ENCODE results near the gene PRXL2B.
A peak's percentile ranks its signal among the peaks of the same experiment; 100 is the strongest.

The PRXL2B gene

DNA sequence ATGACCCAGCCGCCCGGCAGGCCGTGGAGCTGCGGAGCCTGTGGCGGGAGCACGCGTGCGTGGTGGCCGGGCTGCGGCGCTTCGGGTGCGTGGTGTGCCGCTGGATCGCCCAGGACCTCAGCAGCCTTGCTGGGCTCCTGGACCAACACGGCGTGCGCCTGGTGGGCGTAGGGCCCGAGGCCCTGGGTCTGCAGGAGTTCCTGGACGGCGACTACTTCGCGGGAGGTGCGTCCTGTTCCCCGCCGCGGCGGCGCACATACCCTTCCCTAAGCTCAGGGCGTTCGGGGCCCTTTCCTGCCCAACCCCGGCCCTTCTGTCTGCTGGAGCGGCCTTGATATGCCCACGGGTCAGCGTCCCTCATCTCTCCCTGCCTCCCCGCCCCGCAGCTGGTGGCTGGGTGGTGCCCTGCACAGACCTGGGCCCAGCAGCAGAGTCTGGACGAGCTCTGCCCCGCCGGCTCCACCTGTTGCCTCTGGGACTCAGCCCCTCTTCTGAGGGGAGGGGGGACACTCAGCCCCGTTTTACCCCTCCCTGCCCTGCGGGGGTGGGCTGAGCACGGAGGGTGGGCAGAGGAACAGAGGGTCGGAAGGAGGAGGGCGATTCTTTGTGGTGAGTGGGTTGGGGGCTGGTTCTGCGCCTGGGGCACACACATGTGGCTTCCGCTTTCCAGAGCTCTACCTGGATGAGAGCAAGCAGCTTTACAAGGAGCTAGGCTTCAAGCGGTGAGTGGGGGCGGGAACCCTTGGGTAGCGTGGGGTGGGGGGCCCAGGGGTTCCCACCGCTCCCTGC is 688 bp downstream of the PRXL2B start:
- DNase-seq, result peak in 1 of 4 experiments; percentile 32

DNA sequence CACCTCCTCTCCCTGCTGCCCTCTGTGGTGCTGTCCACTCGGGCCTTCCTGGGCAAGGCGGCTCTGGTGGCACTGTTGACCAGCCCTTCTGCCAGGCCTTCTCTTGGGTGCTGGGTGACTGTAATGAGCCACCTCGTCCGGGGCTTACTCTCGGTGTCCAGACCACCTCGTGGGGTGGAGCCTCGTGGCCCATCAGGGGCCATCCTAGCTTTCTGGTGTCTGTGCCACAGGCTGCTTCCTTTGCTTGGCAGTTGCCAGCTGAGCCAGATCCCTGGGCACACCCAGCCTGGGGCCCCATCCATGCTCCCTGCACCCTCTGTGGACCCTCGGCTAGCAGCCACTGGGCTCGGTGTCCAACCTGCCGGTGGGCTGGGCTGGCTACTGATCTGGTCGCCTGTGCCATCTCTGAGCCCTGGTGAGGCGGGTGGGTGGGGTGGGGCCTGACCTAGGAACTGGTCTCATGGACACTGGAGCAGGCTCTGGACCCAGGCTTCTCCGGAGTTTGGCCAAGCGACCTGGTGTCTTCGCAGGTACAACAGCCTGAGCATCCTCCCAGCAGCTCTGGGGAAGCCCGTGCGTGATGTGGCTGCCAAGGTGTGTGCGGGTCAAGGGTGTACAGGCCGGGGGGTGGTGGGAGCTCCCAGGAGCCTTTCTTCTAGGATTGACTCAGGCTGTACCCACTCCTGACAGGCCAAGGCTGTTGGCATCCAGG is 1.4 kb downstream of the PRXL2B start:
- no peak for DNase-seq

DNA sequence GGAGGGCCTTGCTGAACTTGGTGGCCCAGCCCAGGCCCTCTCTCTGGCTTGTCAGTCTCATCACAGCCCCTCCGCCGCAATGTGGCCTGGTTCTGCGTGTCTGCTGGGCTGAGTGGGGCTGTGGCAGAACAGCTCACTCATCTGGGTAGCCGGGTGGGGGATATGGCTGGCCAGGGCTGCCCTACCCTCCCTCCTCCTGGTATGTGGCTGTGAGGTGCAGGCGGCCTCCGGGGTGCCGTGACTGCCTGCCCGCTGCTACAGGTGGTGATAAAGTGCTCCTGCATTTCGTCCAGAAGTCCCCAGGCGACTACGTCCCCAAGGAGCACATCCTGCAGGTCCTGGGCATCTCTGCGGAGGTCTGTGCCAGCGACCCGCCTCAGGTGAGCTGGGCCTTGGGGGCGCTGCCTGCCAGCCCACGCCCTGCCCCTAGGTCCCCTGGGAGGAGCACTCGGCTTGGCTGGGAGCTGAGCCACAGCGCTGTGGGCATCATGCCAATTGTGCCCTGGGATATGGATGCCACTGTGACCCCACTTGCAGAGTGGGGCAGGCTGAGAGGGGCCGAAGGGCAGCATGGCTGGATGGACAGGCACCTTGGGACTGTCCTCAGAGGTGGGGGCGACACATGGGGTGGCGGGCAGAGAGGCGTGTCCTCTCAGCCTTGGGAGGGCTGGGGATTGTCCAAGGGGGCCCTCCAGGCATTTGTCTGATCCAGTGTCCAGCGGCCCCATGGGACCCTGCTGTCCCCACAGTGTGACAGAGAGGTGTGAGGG is 2.3 kb downstream of the PRXL2B start:
- no peak for DNase-seq

DNA sequence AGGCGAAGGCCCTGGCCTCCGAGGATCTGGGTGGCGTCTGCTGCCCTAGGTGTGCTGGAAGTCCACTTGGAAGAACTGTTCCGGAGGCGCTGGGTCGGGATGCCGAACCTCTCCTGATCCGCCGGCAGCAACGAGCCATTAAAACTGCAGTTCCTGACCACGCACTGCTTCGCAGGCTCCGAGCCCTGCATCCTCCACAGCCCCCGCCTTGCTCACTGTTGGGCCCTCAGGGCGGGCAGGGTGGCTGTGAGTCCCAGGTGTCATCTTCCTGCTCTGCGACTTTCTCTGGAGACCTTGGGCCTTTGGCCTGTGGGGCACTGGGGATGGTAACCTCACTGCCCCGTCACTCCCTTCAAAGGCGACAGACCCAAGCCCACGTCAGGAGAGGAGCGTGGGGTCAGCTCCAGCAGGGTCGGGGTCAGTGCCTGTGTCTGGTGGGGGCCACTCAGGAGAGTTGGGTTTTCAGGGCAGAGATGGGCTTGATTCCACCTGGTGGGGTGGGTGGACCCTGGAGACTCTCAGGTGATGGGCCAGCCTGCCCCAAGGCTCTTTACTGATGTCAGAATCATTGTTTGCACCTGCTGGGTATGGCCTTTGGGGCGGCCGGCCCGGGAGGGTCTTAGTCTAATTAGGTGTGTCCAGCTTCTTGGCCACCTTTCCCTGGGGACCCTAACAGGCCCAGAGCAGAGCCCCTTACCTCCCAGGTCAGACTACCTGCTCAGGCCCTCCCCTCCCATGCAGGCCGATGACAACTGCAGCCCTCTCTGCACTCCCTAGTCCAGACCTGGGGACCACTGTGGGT is 3.1 kb downstream of the PRXL2B start:
- DNase-seq, result no peak

DNA sequence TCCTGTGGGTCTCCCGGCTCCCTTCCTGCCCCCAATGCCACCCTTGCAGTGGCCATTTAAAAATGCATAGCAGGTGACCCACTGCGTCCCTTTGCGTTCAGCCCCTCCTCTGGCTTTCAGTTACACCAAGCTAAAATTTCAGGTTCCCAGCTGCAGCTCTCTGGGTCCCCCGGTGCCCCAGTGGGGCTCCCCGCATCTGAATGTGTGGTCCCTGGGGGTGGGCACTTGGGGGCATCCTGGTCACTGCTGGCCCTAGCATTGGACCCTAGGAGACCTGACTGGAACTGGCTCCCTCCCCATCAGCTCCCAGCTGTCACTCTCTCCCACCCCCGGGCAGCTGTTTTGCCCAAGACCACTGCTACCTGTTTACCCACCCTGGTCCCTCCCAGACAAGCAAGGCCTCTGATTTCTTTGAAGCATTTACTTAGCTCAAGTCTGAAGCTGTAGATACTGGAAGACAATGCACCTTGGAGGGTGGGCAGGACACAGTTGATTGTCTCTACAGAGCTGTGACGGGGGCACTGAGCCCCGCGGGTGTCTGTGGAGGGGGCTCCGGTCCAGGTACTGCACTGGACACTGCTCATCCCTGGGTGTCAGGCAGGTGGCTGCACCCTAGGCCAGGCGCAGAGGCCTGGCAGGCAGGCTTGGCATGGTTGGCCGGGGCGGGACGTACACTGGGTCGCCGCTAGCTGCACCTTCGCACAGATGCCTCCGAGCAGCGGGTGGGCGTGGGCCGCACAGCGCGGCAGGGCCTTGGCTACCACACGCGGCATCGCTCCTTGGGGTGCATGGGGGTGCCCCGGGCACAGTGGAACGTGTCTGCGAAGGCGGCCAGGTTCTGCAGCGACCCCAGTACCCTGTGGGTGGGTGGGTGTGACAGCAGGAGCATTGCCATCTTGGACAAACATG is 3.9 kb downstream of the PRXL2B start:
- no peak for DNase-seq

DNA sequence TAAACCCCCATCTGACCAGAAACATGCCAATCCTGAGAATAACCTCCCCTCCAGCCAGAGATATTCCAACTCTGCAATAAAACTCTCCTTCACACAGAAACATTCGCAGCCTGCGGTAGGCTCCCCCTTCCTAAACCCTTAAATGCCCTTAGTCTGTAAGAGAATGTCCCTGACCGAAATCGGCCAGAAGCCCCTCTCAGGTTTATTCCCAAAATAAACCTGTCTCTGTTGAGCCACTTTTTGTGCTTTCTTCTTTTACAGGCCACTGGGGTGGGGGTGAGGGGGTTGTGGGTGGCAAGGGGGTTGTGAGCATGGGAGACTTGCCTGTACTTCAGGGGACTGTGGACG is 4.6 kb downstream of the PRXL2B start:
- no peak for DNase-seq

DNA sequence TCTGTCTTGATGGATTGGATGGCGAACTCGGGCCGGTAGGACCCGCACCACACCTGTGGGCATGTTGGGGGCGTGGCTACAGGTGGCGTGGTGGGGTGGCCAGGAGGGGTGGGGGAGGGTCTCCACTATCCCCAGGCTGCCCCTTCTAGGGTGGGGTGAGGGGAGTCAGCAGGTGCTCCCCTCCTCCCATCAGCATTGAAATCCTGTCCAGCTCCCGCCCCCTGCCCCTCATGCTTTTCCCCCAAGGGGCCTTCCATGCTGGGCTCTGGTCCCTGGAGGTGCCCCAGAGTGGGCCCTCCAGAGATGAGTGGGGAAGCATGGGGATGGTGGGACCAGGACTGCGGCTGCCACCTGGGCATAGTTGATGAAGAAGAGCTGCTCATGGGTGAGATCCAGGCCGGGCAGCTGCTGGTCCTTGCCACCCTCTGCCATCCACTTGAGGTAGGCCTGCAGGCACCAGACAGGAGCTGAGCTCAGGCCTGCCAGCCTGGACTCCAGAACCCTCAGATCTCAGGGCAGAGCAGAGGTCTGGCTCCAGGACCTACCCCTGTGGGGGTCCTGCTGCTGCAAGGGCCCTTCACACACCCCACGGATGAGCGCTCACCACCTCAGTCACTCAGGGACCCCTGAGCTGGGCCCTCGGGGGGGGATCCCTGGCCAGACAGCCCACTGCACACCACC is 5.1 kb downstream of the PRXL2B start:
- DNase-seq, result no peak

DNA sequence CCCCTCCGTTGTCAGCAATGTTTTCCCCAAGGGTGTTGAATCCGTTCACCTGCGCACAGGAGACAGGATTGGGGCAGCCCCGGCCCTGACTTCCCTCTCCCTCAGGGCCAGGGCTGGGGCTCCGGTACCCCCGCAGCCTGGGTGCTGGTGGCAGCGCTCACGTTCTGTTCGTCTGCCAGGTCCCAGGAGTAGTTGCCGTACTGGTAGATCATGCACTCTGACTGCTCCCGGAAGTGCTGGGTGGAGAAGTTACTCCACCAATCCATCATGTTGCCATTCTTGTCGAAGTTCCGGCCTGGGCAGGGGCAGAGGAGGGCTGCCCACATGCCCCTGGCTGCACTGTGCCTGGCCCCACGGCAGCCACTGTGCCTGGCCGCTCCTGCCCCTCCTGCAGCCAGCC is 6.1 kb downstream of the PRXL2B start:
- no peak for DNase-seq

DNA sequence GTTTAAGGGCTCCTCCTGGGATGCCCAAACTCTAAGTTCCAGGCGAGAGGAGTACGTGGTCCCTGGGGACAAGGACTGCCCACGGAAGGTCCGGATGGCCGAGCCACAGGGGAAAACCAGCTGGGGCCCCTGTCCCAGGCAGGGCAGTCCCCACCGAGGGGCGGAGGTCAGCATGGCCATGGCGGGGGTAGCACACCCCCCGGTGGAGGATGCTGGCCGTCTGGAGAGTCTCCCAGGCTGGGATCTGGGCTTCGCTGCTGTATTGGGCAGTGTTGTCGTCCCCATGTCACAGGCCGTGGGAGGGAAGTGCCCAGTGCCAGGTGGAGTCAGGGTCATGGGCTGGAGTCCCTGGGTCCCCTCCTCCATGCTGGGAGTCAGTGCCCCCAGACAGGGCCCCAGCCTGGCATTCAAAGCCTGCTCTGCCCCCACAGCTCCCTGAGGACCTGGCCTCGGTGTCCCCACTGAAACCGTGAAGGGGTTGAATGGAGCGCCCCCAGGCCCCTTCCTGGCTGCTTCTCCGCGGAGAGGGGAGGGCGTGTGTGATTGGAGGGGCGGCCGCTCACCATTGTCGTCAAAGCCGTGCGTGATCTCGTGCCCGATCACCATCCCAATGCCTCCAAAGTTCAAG is 6.8 kb downstream of the PRXL2B start:
- DNase-seq, result no peak

DNA sequence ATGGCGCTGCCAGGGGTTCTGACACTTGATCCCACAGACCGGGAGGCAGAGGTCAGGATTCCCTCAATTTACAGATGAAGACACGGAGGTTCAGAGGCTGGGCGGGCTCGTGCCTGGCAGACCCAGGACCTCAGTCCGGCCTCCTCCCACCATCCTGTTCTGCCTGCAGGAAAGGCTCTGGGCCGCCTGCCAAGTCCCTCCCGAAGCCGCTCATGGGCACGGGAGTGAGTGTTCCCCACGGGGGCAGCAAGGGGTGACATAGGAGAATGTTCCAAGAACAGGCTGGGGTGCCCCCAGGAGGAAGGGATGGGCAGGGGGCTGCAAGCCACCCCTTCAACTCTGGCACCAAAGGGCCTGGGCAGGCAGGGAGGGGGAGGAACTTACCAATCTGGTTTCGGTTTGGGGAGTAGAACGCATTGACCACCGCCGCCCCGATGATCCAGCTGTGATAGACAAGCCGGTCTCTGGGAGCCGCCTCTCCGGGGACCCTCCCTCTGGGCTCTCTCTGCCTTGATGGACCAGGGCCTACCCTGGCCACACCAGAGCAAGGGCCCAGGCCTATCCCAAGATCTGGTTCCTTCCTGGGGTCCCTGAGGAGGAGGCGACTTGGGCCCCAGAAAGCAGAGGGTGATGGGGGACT is 7.5 kb downstream of the PRXL2B start:
- no peak for DNase-seq

DNA sequence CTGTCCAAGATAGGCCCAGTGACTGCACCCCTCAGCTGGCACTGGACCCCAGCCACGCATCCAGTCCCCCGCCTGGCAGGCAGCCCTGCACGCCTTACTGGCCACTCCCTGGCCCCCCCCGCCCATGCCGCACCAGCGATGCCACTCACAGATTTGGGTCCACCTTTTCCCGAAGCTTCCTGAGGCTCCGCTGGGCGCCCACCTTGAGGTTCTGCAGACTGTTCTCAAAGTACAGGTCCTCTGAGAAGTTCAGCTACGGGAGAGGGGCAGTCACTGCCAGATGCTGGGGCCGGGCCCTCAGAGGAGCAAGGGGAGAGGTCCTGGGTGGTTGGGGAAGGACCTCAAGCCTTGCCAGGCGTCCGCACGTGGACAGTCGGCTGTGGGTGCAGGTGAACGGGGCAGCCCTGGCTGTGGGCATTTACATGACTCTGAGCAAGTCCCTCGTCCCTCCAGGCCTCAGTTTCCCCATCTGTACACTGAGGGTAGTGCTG is 8.1 kb downstream of the PRXL2B start:
- no peak for DNase-seq

DNA sequence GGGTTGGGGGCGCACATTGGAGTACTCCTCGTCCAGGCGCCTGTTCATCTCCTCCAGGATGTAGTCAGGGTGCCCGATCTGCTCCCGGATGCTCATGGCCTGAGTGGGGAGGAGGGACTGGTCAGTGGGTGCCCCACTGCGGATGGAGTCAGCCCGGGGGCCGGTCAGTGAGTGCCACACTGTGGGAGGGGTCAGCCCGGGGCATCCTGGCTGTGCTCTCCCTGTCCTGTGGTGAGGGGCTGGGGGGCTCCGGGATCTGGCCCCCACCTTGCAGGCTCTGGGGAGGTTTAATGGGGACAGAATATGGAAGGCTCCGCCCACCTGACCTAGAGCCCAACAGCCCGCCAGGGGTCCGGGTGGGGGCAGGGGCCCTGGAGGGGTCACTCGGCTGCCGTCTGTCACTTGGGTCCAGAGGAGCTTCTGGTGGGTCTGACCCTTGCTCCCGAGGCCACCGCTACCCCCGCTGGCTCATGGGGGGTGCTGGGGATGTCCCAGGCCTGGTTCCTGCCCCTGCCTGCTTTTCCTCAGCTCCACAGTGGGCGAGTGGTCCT is 8.8 kb downstream of the PRXL2B start:
- no peak for DNase-seq

DNA sequence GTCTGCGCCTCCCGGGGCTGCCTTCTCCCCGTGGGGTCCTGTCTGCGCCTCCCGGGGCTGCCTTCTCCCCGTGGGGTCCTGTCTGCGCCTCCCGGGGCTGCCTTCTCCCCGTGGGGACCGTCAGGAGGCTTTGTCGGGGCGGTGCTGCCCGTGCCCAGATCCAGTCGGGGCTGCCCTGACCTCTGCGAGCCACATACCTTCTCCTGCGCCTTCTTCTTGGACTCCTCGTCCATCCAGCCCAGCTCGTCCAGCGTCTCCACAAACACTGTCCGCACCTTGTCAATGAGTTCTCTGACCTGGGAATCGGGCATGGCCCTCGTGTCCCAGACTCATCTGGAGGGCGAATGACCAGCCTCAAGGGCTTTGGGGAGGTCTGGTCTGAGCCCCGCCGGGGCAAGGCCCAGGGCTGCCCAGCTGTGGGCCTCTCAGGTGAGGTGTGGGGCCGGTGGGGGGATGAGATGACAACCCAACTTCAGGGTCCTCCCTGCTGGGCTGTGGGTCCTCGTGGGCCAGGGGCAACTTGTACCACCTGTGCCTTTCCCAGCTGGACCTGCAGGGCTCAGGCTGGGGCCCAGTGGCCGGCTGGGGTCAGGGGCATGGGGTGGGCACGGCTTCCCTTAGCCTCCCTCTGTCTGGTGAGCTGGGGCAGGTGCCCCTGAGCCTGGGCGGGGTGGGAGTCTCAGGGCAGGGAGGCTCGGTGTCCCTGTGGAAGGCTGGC is 9.4 kb downstream of the PRXL2B start:
- DNase-seq, result no peak

DNA sequence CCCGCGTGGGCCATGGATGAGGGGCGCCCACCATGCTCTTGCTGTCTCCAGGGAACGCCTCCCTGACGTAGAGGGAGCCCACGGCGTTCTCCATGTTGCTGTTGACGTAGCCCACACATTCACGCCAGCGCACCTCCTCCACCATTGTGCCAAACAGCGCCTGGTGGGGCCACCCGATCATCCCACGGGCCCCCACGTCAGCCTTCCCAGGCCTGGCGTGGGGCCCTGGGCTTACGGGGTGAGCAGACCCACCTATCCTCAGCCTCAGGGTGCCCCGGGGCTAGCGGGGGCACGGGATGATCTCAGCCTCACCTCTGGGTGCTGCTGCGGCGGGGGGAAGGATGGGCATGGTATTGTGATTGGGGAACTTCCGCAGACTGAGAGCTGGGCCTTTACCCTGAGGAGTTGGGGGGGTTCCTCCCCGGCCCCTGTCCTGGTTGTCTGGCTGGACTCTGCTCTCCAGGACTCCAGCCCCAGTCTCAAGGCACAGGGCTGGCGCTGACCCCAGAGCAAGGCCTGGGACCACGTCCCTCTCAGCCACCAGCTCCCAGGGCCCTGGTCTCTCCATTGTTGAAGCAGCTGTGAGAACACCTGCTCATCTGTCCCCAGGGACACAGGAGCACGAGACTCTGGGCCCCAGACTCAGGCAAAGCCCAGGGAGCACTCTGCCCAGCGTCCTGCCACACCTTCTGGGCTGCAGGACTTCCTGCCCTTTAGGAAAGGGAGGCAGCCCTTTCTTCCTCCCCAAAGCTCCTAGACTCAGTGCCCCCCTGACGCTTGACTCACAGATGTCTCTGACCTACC is 10.2 kb downstream of the PRXL2B start:
- no peak for DNase-seq

DNA sequence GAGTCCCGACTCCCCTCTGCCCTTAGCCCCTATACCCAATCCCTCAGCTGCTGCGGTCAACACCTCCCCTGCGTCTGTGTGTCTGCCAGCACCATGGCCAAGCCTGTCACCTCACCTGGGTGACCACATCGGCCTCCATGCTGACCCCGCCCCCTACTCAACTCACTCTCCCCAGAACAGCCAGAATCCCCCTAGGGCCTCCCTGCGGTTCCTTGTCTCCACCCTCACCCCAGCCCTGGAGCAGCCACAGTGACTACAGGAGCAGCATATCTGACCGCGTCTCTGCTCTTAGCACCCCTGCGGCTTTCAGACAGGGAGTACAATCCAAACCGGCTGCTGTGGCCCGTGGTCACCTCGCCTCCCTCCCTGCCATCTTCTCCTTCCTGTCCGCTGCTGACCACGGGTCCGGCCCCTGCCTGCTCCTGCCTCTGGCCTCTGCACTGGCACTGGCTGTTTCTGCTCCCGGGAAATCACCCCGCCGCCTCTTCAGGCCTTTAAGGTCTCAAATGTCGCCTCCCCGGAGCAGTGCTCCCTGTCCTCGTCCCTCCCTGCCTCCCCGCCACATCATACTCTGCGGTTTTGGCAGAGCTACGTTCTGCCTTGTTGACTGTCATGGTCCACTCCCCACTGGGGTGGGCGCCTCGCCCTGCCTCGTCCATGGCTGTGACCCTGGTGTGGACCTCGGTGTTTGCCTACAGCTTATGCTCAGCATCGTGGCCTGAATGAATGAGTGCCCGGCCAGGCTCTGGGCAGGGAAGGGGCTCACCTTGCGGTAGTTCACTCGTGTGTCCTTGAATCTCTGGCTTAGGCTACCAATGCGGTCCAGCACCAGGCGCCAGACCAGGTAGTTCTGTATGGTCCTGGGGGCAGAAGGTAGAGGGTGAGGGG is 11.1 kb downstream of the PRXL2B start:
- no peak for DNase-seq

DNA sequence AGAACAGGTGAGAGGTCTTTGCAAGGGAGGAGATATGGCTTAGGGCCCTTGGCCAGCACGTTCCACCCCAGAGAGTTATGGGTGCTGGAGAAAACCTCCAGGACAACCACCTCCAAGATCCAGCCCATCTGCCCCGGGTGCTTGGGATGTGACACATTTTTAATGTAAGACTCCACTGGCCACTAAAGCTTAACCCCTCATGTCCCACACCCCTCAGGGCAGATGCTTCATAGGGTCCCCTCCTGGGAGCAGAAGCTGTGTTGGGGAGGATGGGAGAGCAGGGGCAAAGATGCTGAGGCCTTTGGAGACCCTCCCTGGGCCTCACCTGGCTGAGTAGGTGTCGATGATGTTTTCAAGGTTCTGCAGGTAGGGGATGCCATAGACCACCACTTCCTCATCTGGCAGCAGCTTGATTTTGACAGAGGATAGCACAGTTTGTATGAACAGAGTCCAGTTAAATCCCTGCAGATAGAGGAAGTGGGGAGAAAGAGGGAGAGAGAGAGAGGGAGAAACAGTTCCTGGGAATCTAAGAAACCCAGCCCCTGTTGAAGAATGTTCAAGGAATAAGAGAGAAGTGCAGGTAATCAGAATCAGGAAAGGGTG is 11.9 kb downstream of the PRXL2B start:
- no peak for DNase-seq

All from activated naive CD4-positive, alpha-beta T cell (primary cell).